Measurements from ENCODE around the gene HNRNPD.
"Not testable (repeated sequence)": the region's sequence is repeated elsewhere in the genome, so short reads cannot be mapped to it uniquely, and the experiment has no call there.

DNA sequence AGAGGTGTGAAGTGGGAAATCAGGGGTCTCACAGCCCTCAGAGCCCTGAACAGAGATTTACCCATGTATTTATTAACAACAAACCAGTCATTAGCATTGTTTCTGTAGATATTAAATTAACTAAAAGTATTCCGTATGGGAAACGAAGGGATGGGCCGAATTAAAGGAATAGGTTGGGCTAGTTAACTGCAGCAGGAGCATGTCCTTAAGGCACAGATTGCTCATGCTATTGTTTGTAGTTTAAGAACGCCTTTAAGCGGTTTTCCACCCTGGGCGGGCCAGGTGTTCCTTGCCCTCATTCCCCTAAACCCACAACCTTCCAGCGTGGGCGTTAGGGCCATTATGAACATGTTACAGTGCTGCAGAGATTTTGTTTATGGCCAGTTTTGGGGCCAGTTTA is 12.5 kb upstream of the HNRNPD start:
- not testable (repeated sequence) for TF ChIP-seq CTCF, EP300 (IDR thresholded peaks at IDR 0.05)

Measured in upper lobe of left lung (tissue), 4 donors.